GM12872 (cell line): ENCODE data around the gene RBM26.

Experiments used
- CTCF ChIP-seq: IDR thresholded peaks from 3 replicates; pipeline ENCODE4 v1.5.1; 2011; ENCODE audit warnings: low read depth, mild to moderate bottlenecking, low read length, moderate library complexity; ENCODE audit not compliant: insufficient read depth

The RBM26 gene

GRCh38 chr13:79285159-79285558, 120.9 kb downstream of the RBM26 start:
- no peak for TF ChIP-seq CTCF

- TF ChIP-seq CTCF, result no peak
Observed at GRCh38 chr13:79283742-79284141, 122.3 kb downstream of the RBM26 start.

- no peak for TF ChIP-seq CTCF
Observed at GRCh38 chr13:79282976-79283375, 123.1 kb downstream of the RBM26 start.

GRCh38 chr13:79282508-79282907, 123.5 kb downstream of the RBM26 start:
- TF ChIP-seq CTCF, result no peak

- no peak for TF ChIP-seq CTCF
Observed at GRCh38 chr13:79281339-79281747, 124.7 kb downstream of the RBM26 start.

GRCh38 chr13:79273045-79273444, 133.0 kb downstream of the RBM26 start:
- no peak for TF ChIP-seq CTCF

GRCh38 chr13:79271616-79272015, 134.4 kb downstream of the RBM26 start:
- no peak for TF ChIP-seq CTCF

GRCh38 chr13:79270859-79271258, 135.2 kb downstream of the RBM26 start:
- TF ChIP-seq CTCF, result no peak
